HG02981 (cell line): ENCODE results near the gene ADAMTS2.
"Not testable (repeated sequence)": the region's sequence is repeated elsewhere in the genome, so short reads cannot be mapped to it uniquely, and the experiment has no call there.

Experiments used
- ATAC-seq: cut with Tn5 transposase; IDR thresholded peaks from one replicate; pipeline ENCODE4 v1.9.1; 2021; ENCODE audit warnings: mild to moderate bottlenecking, moderate library complexity; ENCODE audit not compliant: unreplicated experiment

ADAMTS2 gene

DNA sequence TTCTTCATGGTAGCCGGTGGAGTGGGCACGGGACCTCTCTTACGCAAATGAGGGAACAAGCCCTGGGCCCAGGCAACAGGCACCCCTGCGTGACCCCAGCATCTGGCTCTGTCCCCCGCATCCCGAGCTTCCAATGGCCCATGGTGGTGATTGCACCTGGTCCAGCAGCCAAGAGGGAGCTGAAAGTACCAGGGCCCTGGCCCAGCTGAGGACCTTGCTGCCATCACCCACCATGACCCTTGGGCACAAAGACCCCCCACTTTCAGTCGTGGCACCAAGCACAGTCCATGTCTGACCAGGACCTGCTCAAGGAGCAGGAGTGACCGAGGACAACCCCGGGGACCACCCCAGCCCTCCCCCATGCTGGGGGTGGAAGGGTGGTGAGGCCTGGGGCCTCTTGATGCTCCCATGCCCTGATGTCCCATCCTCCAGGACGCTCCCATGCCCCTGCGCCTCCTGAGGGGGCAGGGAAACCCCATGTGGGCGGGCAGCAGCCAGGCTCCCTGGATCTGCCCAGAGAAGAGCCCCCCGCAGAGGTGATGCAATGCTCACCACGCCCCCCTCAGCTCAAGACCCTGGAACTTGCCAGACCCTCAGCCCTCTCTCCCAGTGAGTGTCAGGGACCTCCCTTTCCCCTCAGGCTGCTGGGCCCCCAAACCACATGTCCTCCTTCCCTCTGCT lies 123.9 kb downstream of the ADAMTS2 start:
- no peak for ATAC-seq

DNA sequence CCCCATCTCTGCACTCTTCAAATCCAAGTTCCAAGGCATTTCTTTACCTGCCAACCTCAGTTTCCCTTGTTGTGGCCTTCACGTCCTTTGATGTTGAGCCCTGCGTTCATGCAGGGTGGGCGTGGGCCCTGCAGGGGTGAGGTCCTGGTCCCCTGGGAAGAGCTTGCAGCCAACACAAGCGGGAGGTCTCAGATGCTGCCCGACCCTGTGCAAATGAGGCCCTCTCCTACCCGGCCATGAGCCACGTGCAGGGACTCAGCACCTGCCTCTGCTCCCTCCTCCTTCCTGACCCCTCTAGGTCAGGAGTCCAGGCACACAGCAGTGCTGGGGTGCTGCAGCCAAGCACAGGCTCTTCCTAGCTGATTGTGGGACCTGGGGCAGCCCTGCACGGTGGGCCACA lies 124.5 kb downstream of the ADAMTS2 start:
- no peak for ATAC-seq

- no peak for ATAC-seq
Observed at GRCh38 chr5:179219661-179220620, 125.3 kb downstream of the ADAMTS2 start.

- ATAC-seq = no peak
Observed at GRCh38 chr5:179218943-179219330, 126.3 kb downstream of the ADAMTS2 start.

DNA sequence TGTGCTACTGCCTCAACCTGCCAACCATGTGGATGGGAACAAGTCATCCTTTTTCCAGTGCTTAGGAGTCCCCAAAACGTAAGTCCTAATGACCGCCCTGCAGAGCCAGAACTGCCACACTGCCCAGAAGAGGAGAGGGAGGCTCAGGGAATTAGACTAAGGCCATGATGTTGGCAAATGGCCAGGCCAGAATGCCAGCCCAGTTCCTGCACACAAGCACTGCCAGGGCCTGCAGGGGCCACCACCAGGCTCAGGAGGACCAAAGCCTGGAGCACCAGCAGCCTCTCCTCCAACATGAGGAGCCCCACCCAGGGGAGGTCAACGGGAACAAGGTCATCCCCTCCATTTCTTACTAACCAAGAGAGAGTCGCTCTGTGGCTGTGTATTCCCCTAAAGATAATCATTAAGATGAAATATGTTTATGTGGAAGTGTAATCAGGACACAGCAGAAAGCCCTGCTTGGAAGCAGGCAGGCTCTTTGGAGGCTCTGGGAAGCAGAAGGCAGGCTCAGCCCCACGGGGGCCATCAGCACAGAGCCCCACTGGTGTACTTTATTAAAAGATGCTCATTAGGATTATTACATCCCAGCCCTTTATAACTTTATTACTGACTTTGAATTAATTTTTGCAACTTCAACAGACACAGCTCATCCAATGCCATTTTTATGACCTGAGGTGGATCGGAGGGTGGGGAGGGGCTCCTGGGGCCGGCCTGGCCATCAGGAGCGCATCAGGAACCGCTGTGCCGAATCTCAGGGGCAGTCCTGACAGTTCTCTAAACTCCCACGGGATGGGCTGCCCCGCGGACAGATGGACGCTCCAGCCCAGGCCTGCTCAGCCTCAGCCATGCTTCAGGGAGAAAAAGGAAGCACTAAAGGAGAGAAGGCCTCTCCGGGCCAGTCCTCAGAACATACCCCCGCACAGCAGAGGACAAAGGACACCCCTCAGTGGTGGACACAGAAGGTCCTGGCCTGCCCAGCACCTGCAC lies 127.0 kb downstream of the ADAMTS2 start:
- ATAC-seq = no peak

DNA sequence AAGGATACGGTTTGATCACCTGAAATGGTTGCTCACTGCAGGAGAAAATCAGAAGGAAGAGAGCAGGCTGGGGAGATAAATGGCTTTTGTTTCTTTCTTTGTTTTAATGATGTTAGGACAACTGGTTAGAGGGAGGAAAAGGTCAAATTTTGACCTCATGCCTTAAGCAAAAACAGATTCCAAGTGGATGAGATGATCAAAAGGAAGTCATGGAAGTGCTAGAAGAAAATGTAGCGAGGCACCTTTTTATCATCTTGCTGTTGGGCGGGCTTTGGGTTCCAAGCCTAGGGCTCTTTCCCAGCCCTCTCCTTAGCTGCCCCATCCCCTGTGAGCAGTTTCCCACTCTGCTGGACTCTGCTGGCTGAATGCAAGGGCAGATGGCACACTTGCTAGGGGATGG lies 127.9 kb downstream of the ADAMTS2 start:
- ATAC-seq = no peak

GRCh38 chr5:179216381-179216780 lies 128.9 kb downstream of the ADAMTS2 start:
- not testable (repeated sequence) for ATAC-seq

GRCh38 chr5:179215576-179215975 lies 129.7 kb downstream of the ADAMTS2 start:
- ATAC-seq = no peak

DNA sequence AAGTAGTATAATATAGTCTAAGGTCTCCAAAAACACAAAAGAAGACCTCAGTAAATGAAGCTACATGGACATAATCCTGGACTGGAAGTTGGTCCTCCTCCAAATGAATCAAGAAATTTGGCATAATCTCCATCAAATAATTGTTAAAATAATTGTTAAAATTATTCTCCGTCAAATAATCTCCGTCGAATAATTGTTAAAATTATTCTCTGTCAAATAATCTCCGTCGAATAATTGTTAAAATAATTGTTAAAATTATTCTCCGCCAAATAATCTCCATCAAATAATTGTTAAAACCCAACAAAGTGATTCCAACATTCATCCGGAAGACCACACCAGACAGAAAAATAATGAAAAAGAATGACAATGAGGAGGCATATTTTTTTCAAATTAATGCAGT lies 130.6 kb downstream of the ADAMTS2 start:
- ATAC-seq = no peak

- no peak for ATAC-seq
Observed at GRCh38 chr5:179212870-179213269, 132.4 kb downstream of the ADAMTS2 start.

- ATAC-seq = no peak
Observed at GRCh38 chr5:179211631-179212030, 133.6 kb downstream of the ADAMTS2 start.

- ATAC-seq = no peak
Observed at GRCh38 chr5:179211068-179211467, 134.2 kb downstream of the ADAMTS2 start.

GRCh38 chr5:179210478-179210877 lies 134.8 kb downstream of the ADAMTS2 start:
- ATAC-seq = no peak

DNA sequence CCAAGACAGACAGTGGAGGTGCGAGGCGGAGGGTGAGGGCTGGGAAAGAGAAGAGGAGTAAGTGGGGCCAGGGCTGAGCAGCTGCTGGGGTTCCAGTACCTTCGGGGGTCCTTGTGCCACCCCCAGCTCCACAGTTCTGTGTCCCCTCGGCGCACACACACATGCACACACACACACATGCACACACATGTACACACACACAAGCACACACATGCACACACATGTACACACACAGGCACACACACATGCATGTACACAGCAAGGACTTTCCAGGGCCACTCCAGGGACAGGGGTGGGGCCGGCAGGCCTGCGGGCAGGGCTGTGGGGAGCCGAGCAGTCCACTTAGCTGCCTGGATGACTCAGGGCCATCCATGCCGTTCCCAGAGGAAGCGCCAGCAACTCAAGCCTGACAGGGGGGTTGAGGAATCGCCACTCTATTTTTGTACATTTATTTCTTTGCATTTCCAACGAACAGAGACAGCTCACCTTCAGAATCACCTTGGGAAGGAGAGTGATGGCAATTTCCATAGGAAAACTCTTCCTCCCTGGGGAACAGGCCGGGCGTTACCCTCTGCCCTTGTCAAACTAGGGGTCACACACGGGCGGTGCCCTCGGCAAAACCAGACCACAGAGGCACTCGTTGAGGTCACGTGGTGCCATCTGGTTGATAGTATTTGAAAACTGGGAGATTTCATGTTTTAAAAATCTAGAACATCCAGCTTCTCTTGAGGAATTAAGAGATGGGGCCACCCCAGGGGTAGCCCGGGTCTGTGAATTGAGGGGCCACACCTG lies 135.7 kb downstream of the ADAMTS2 start:
- ATAC-seq = no peak

GRCh38 chr5:179208706-179209358 lies 136.4 kb downstream of the ADAMTS2 start:
- no peak for ATAC-seq

- no peak for ATAC-seq
Observed at GRCh38 chr5:179207920-179208705, 137.1 kb downstream of the ADAMTS2 start.

- no peak for ATAC-seq
Observed at GRCh38 chr5:179207470-179207869, 137.8 kb downstream of the ADAMTS2 start.

GRCh38 chr5:179206366-179206765 lies 138.9 kb downstream of the ADAMTS2 start:
- no peak for ATAC-seq

DNA sequence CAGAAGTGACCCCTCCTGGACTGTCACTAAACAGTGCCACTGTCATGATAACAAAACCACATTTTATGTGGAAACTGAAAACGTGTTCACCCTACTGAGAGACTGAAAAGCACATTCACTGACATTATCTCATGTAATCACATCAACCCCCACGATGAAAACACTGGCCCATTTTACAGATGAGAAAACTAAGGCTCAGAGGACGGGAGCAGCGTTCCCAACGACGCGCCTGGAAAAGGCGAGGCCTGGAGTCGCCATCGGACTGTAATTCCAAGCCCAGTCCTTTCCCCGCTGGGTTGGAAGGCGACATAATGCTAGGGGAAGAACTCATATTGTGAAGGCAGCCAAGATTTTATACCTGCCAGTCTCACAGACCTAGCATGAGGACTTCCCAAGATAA lies 140.0 kb downstream of the ADAMTS2 start:
- ATAC-seq = no peak
